OCI-LY1 (cell line): ENCODE results near the gene MPP4.

Source experiments
- H2AFZ ChIP-seq: fragments of 200-600 bp; sonication (generic), shearing (Covaris generic); 2 replicates; pipeline ENCODE4 v1.6.0; 2014; ENCODE audit warnings: antibody characterized with exemption, mild to moderate bottlenecking, low read length
- H3F3A ChIP-seq: fragments of 200-600 bp; sonication (generic), shearing (Covaris generic); 2 replicates; pipeline ENCODE4 v1.6.0; 2014; ENCODE audit warnings: mild to moderate bottlenecking, antibody characterized with exemption, low read length, moderate library complexity; ENCODE audit not compliant: insufficient read depth
- H3K27ac ChIP-seq: fragments of 200-600 bp; sonication (generic); 2 replicates; pipeline ENCODE4 v1.5.1; 2014; ENCODE audit warnings: low read length, mixed run types, mild to moderate bottlenecking, low read depth; ENCODE audit not compliant: poor library complexity, severe bottlenecking
- H3K27me3 ChIP-seq: fragments of 200-600 bp; sonication (generic); 2 replicates; pipeline ENCODE4 v1.6.0; 2014; ENCODE audit warnings: antibody characterized with exemption, mild to moderate bottlenecking, low read length, moderate library complexity; ENCODE audit not compliant: insufficient read depth
- H3K36me3 ChIP-seq: fragments of 200-600 bp; sonication (generic); 2 replicates; pipeline ENCODE4 v1.6.1; 2014; ENCODE audit warnings: mild to moderate bottlenecking, antibody characterized with exemption, low read length, moderate library complexity, mixed read lengths; ENCODE audit not compliant: insufficient read depth
- H3K4me1 ChIP-seq: fragments of 200-600 bp; sonication (generic); 2 replicates; pipeline ENCODE4 v1.5.1; 2014; ENCODE audit warnings: mild to moderate bottlenecking, low read length, moderate library complexity; ENCODE audit not compliant: insufficient read depth, severe bottlenecking
- H3K4me2 ChIP-seq: fragments of 200-600 bp; sonication (generic), shearing (Covaris generic); 2 replicates; pipeline ENCODE4 v1.6.1; 2014; ENCODE audit warnings: low read length
- H3K4me3 ChIP-seq: fragments of 200-600 bp; sonication (generic); 2 replicates; pipeline ENCODE4 v1.5.1; 2014; ENCODE audit warnings: low read length, low read depth, mild to moderate bottlenecking, mixed read lengths; ENCODE audit not compliant: poor library complexity, severe bottlenecking
- H3K79me2 ChIP-seq: fragments of 200-600 bp; shearing (Covaris generic); 2 replicates; pipeline ENCODE4 v1.6.1; 2016; ENCODE audit warnings: mixed run types, low read length, mixed read lengths; ENCODE audit not compliant: insufficient read depth
- H3K9ac ChIP-seq: fragments of 200-600 bp; sonication (generic), shearing (Covaris generic); 2 replicates; pipeline ENCODE4 v1.6.1; 2014; ENCODE audit warnings: mild to moderate bottlenecking, low read length, mixed read lengths
- H3K9me2 ChIP-seq: fragments of 200-600 bp; sonication (generic), shearing (Covaris generic); 2 replicates; pipeline ENCODE4 v1.6.1; 2014; ENCODE audit warnings: low read depth, mild to moderate bottlenecking, low read length, mixed read lengths
- H3K9me3 ChIP-seq: fragments of 200-600 bp; shearing (Covaris generic); 2 replicates; pipeline ENCODE4 v1.6.1; 2014; ENCODE audit warnings: low read length, mixed read lengths
- H4K20me1 ChIP-seq: fragments of 200-600 bp; sonication (generic), shearing (Covaris generic); 2 replicates; pipeline ENCODE4 v1.6.0; 2016; ENCODE audit warnings: mild to moderate bottlenecking, low read length; ENCODE audit not compliant: insufficient read depth
- EZH2 ChIP-seq: fragments of 200-600 bp; sonication (generic), shearing (Covaris generic); IDR thresholded peaks from 2 replicates; pipeline ENCODE4 v1.8.0; 2017; ENCODE audit warnings: borderline replicate concordance, mixed run types, mild to moderate bottlenecking, antibody characterized with exemption, low read length, moderate library complexity, mixed read lengths
- TF ChIP-seq, protein P1 (sequence below): fragments of 200-600 bp; sonication (generic), shearing (Covaris generic); IDR thresholded peaks from 2 replicates; pipeline ENCODE4 v1.5.1; 2017; ENCODE audit warnings: mild to moderate bottlenecking, antibody characterized with exemption, low read length, moderate library complexity, mixed read lengths

The MPP4 gene

DNA sequence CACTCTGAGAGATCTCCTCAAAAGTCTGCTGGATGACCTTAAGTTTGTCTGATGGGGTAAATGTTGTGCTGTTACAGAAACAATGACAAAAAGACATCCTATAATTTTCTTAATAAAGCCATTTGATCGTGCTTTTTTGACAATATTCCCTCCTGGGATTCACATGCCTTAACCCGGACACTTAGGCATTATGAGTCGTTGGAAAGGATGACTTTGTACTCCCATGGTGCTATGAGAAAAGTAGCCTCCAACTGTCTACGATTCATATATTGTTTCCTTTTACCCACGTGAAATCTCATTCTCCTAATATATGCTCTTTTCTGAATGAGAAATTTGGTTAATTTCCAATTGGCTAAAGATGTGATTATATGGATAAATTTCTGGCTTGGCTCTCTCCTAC lies 6.1 kb upstream of the MPP4 start:
- H4K20me1 ChIP-seq, result no peaks in the 10 kb centered on the region
- TF ChIP-seq, protein P1, sequence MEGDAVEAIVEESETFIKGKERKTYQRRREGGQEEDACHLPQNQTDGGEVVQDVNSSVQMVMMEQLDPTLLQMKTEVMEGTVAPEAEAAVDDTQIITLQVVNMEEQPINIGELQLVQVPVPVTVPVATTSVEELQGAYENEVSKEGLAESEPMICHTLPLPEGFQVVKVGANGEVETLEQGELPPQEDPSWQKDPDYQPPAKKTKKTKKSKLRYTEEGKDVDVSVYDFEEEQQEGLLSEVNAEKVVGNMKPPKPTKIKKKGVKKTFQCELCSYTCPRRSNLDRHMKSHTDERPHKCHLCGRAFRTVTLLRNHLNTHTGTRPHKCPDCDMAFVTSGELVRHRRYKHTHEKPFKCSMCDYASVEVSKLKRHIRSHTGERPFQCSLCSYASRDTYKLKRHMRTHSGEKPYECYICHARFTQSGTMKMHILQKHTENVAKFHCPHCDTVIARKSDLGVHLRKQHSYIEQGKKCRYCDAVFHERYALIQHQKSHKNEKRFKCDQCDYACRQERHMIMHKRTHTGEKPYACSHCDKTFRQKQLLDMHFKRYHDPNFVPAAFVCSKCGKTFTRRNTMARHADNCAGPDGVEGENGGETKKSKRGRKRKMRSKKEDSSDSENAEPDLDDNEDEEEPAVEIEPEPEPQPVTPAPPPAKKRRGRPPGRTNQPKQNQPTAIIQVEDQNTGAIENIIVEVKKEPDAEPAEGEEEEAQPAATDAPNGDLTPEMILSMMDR, result no peak
- no peak for TF ChIP-seq EZH2
- no peaks in the 10 kb centered on the region for H3F3A ChIP-seq
- H3K27me3 ChIP-seq, result no peaks in the 10 kb centered on the region
- H3K9me3 ChIP-seq, result no peaks in the 10 kb centered on the region
- no peak overlapping the region for H2AFZ ChIP-seq
- no peaks in the 10 kb centered on the region for H3K4me1 ChIP-seq
- no peak overlapping the region for H3K4me3 ChIP-seq
- H3K79me2 ChIP-seq, result no peaks in the 10 kb centered on the region
- peaks cover 6% of the 10 kb centered on the region; the same call in 1 of the 2 replicates for H3K36me3 ChIP-seq
- H3K9ac ChIP-seq, result no peak overlapping the region
- H3K4me2 ChIP-seq, result no peak overlapping the region
- no peak overlapping the region for H3K27ac ChIP-seq
- no peaks in the 10 kb centered on the region for H3K9me2 ChIP-seq

DNA sequence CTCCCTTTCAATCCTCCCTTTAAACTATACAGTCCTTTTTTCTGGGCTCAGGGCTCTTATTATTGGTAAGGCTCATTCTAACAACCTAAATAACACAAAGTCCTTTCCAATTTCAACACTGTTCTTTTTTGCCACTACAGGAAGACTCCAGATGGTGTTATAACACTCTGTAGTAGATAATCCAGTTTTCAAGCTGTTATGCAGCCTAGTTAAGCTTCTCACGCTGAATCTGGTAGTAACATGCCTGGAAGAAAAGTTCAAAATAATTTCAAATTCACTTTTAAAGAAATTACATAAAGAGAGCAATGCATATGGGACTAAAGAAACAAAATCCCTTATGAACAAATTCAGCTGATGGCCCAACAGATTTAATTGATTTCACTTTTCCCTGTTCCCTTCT lies 3.2 kb upstream of the MPP4 start:
- H3K79me2 ChIP-seq, result no peaks in the 10 kb centered on the region
- H3F3A ChIP-seq, result no peaks in the 10 kb centered on the region
- TF ChIP-seq, protein P1, result no peak
- TF ChIP-seq EZH2, result no peak

DNA sequence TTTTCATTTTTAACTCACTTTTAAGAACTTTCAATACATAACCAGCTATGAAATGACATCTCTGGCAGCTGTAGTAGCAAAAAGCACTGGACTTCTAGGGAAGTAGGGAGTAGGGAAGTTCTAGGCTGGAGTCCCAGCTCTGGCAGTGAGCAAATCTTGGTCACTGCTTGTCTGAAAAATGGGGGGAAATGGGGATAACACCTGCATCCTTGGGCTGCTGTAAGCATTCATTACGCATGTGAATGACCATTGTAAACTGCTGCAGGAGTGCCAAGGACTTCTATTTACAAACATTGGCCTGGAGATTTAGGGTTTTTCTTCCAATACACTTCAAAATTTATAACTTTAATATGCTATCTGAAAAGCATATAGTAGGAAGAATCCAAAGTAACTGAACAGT lies 972 bp upstream of the MPP4 start:
- Histone ChIP-seq H4K20me1 (no peaks in the 10 kb centered on the region), H3K9ac (no peak overlapping the region), H3K4me2 (no peak overlapping the region), H3F3A (no peaks in the 10 kb centered on the region), H2AFZ (no peak overlapping the region), H3K4me1 (no peaks in the 10 kb centered on the region), H3K36me3 (peaks cover 6% of the 10 kb centered on the region; the same call in 1 of the 2 replicates), H3K9me2 (no peaks in the 10 kb centered on the region), H3K27ac (no peak overlapping the region), H3K79me2 (no peaks in the 10 kb centered on the region), H3K4me3 (no peak overlapping the region), H3K9me3 (no peaks in the 10 kb centered on the region), H3K27me3 (no peaks in the 10 kb centered on the region)
- TF ChIP-seq, protein P1, result no peak
- no peak for TF ChIP-seq EZH2

More for the DNA sequence above, 3.2 kb upstream of the MPP4 start:
- H3K36me3 ChIP-seq, result peaks cover 6% of the 10 kb centered on the region; the same call in 1 of the 2 replicates
- H3K4me1 ChIP-seq, result no peaks in the 10 kb centered on the region
- no peaks in the 10 kb centered on the region for H3K9me3 ChIP-seq
- H3K4me2 ChIP-seq, result no peak overlapping the region
- H3K4me3 ChIP-seq, result no peak overlapping the region
- H4K20me1 ChIP-seq, result no peaks in the 10 kb centered on the region
- no peak overlapping the region for H2AFZ ChIP-seq
- no peaks in the 10 kb centered on the region for H3K9me2 ChIP-seq
- no peaks in the 10 kb centered on the region for H3K27me3 ChIP-seq
- no peak overlapping the region for H3K9ac ChIP-seq
- H3K27ac ChIP-seq, result no peak overlapping the region
